Osteocyte (in vitro differentiated cells): ENCODE results near the gene HNRNPAB. TPM values are rescaled to one million over a fixed set of nuclear protein-coding genes. Genes with fewer than 3 reads are reported as not detected.

Source experiments
- DNase-seq: peaks from one replicate; pipeline ENCODE4 v3.0.0; 2021; ENCODE audit warnings: mixed read lengths; ENCODE audit not compliant: unreplicated experiment; ENCODE audit errors: extremely low spot score
- H3K27ac Mint-ChIP-seq: one replicate; pipeline ENCODE4 v1.8.0; 2021; ENCODE audit warnings: mild to moderate bottlenecking, mixed read lengths; ENCODE audit not compliant: unreplicated experiment
- H3K27me3 Mint-ChIP-seq: one replicate; pipeline ENCODE4 v1.8.0; 2021; ENCODE audit warnings: mixed read lengths; ENCODE audit not compliant: unreplicated experiment
- H3K36me3 Mint-ChIP-seq: one replicate; pipeline ENCODE4 v1.8.0; 2021; ENCODE audit warnings: mixed read lengths; ENCODE audit not compliant: unreplicated experiment
- H3K4me1 Mint-ChIP-seq: one replicate; pipeline ENCODE4 v1.8.0; 2021; ENCODE audit warnings: mixed read lengths; ENCODE audit not compliant: unreplicated experiment
- H3K4me3 Mint-ChIP-seq: one replicate; pipeline ENCODE4 v1.8.0; 2021; ENCODE audit warnings: mild to moderate bottlenecking, moderate library complexity, mixed read lengths; ENCODE audit not compliant: unreplicated experiment
- H3K9me3 Mint-ChIP-seq: one replicate; pipeline ENCODE4 v1.8.0; 2021; ENCODE audit warnings: mixed read lengths; ENCODE audit not compliant: unreplicated experiment
- total RNA-seq: library from RNA; stranded (reverse); gene quantifications from 2 replicates; pipeline ENCODE4 v1.2.1, GENCODE V29; 2021
- TF ChIP-seq, protein P1 (sequence below): fragments of 200-600 bp; sonication (generic); IDR thresholded peaks from 2 replicates; pipeline ENCODE4 v1.5.0; 2021; ENCODE audit warnings: antibody characterized with exemption, mild to moderate bottlenecking, moderate library complexity

The HNRNPAB gene
- total RNA-seq, 1 donor from 2014 or later: 131 TPM

DNA sequence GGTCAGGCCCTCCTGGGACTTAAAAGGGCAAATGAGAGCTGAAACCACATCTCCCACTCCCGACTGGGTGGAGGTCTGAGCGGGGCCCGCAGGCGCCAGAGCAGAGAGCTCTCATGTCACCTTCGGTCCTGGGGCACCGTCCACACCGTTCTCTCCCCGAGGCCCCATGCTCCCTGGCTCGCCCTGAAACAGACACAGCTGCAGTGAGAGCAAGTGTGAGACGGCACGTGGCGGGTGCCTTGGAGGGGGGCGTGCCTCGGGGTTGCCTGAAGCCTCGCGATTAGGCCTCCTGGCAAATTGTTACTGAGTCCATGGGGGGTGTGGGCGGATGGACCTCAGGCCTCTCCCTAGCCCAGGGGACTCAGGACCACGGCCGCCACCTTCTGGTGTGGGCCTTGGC lies 52.4 kb downstream of the HNRNPAB start:
- TF ChIP-seq, protein P1, sequence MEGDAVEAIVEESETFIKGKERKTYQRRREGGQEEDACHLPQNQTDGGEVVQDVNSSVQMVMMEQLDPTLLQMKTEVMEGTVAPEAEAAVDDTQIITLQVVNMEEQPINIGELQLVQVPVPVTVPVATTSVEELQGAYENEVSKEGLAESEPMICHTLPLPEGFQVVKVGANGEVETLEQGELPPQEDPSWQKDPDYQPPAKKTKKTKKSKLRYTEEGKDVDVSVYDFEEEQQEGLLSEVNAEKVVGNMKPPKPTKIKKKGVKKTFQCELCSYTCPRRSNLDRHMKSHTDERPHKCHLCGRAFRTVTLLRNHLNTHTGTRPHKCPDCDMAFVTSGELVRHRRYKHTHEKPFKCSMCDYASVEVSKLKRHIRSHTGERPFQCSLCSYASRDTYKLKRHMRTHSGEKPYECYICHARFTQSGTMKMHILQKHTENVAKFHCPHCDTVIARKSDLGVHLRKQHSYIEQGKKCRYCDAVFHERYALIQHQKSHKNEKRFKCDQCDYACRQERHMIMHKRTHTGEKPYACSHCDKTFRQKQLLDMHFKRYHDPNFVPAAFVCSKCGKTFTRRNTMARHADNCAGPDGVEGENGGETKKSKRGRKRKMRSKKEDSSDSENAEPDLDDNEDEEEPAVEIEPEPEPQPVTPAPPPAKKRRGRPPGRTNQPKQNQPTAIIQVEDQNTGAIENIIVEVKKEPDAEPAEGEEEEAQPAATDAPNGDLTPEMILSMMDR: no peak
- Mint-ChIP-seq H3K27ac (no peak overlapping the region), H3K4me3 (no peak overlapping the region), H3K4me1 (no peaks in the 10 kb centered on the region), H3K27me3 (no peaks in the 10 kb centered on the region), H3K9me3 (no peaks in the 10 kb centered on the region), H3K36me3 (no peaks in the 10 kb centered on the region)
- DNase-seq: no peak

DNA sequence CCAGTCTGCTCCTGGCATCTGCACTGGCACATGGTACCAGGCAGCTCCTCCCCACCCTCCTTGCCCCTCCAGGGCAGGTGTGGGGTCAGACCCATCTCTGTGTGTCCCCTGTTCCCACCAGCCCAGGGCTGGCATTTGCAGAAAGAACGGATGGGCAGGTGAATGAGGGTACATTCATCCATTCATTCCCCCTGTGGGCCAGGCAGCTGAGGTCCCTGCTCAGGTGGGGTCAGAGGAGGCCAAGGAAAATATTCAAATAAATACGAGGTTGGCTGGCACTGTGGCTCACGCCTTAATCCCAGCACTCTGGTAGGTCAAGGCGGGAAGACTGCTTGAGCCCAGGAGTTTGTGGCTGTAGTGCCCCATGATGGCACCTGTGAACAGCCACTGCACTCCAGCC lies 53.3 kb downstream of the HNRNPAB start:
- no peak overlapping the region for H3K27ac Mint-ChIP-seq
- no peaks in the 10 kb centered on the region for H3K4me1 Mint-ChIP-seq
- H3K4me3 Mint-ChIP-seq: no peak overlapping the region
- no peaks in the 10 kb centered on the region for H3K9me3 Mint-ChIP-seq
- no peak for DNase-seq
- TF ChIP-seq, protein P1: no peak
- H3K36me3 Mint-ChIP-seq: no peaks in the 10 kb centered on the region
- no peaks in the 10 kb centered on the region for H3K27me3 Mint-ChIP-seq

DNA sequence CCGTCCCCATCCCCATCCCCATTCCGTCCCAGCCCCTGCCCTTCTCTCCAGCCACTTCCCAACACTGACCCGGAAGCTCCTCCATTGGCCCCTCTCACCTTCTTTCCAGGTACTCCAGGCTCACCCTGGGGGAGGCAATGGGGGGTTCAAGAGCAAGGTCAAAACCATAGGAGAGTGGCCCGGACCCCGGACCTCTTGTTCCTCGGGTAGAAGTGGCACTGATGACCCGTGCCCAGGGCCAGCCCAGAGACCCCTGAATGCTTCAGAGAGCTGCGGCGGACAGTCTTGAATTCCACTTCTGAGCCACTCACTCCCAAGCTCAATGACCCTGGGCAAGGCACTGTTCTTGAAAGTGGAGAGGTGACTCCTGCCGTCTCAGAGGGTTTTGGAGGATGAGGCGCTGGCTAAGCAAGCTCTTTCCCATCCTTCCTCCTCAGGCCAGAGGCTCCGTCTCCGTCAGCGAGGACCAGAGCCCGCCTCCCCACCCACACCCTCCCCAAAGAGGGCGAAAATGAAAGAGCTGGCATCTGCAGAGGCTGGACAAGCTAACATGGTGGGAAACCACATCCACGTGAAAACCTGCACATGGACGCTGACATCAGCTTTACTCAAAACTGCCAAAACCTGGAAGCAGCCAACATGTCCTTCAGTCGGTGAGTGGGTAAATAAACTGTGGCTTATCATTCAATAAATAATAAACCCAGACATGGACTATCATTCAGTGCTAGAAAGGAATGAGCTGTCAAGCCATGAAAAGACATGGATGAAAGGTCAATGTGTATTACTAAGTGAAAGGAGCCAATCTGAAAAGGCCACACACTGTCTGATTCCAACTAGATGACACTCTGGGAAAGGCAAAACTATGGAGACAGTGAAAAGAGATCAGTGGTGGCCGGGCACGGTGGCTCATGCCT lies 55.5 kb downstream of the HNRNPAB start:
- Mint-ChIP-seq H3K4me3 (no peak overlapping the region), H3K36me3 (no peaks in the 10 kb centered on the region), H3K27ac (no peak overlapping the region), H3K27me3 (no peaks in the 10 kb centered on the region), H3K9me3 (no peaks in the 10 kb centered on the region), H3K4me1 (no peaks in the 10 kb centered on the region)
- TF ChIP-seq, protein P1: no peak
- no peak for DNase-seq

Other genes with a start within 250 kb of the HNRNPAB start
- gene PROP1, start 208.3 kb upstream of the HNRNPAB start, total RNA-seq: not detected in 2 replicates
- gene N4BP3, start 91.0 kb upstream of the HNRNPAB start, total RNA-seq: 0.55 and 0.64 TPM in 2 replicates
- gene RMND5B, start 73.5 kb upstream of the HNRNPAB start, total RNA-seq: 38.8 and 39.5 TPM in 2 replicates
- gene NHP2, start 50.6 kb upstream of the HNRNPAB start, total RNA-seq: 91.0 and 94.2 TPM in 2 replicates
- gene GMCL2, start 17.2 kb upstream of the HNRNPAB start, total RNA-seq: not detected in 2 replicates
- gene PHYKPL, start 28.3 kb downstream of the HNRNPAB start, total RNA-seq: 70.2 and 71.3 TPM in 2 replicates